GM21390 (cell line): ENCODE measurements around the gene COL6A1.

Experiments
- ATAC-seq: cut with Tn5 transposase; IDR thresholded peaks from one replicate; pipeline ENCODE4 v1.9.1; 2021; ENCODE audit not compliant: unreplicated experiment

Gene COL6A1

GRCh38 chr21:45994086-45994661, 12.6 kb downstream of the COL6A1 start:
- ATAC-seq, result no peak

- no peak for ATAC-seq
Observed at GRCh38 chr21:45994759-45995685, 13.5 kb downstream of the COL6A1 start.

GRCh38 chr21:45995686-45996179, 14.2 kb downstream of the COL6A1 start:
- ATAC-seq, result no peak

- ATAC-seq, result no peak
Observed at GRCh38 chr21:45996311-45997204, 15.0 kb downstream of the COL6A1 start.

GRCh38 chr21:45997205-45997494, 15.6 kb downstream of the COL6A1 start:
- ATAC-seq, result no peak

- ATAC-seq, result no peak
Observed at GRCh38 chr21:45997495-45998275, 16.1 kb downstream of the COL6A1 start.

- ATAC-seq, result no peak
Observed at GRCh38 chr21:45998276-45998701, 16.7 kb downstream of the COL6A1 start.

- ATAC-seq, result no peak
Observed at GRCh38 chr21:45998871-45999580, 17.5 kb downstream of the COL6A1 start.

GRCh38 chr21:45999581-46000181, 18.1 kb downstream of the COL6A1 start:
- ATAC-seq, result no peak

- ATAC-seq, result no peak
Observed at GRCh38 chr21:46000182-46000730, 18.7 kb downstream of the COL6A1 start.

- ATAC-seq, result no peak
Observed at GRCh38 chr21:46000731-46001641, 19.4 kb downstream of the COL6A1 start.

GRCh38 chr21:46001821-46002681, 20.5 kb downstream of the COL6A1 start:
- no peak for ATAC-seq

- ATAC-seq, result no peak
Observed at GRCh38 chr21:46002841-46003574, 21.4 kb downstream of the COL6A1 start.

GRCh38 chr21:46003575-46004007, 22.0 kb downstream of the COL6A1 start:
- ATAC-seq, result no peak

- no peak for ATAC-seq
Observed at GRCh38 chr21:46004168-46004861, 22.7 kb downstream of the COL6A1 start.

- ATAC-seq, result no peak
Observed at GRCh38 chr21:46005081-46005480, 23.5 kb downstream of the COL6A1 start.
